Brain microvascular endothelial cell (primary cell): ENCODE measurements around the gene USP6NL.
"Not testable (repeated sequence)": the region's sequence is repeated elsewhere in the genome, so short reads cannot be mapped to it uniquely, and the experiment has no call there.

Experiments used
- DNase-seq: peaks from one replicate; pipeline ENCODE4 v3.0.0-alpha.2; 2020
- H3K27ac ChIP-seq: fragments of 250-450 bp; sonication (Bioruptor Pico); 2 replicates; pipeline ENCODE4 v1.5.1; 2020; ENCODE audit warnings: mild to moderate bottlenecking, moderate library complexity
- H3K27me3 ChIP-seq: fragments of 250-450 bp; sonication (Bioruptor Pico); replicated peaks from 2 replicates; pipeline ENCODE4 v1.5.1; 2020; ENCODE audit warnings: mild to moderate bottlenecking
- H3K36me3 ChIP-seq: fragments of 250-450 bp; sonication (Bioruptor Pico); replicated peaks from 2 replicates; pipeline ENCODE4 v1.5.1; 2020; ENCODE audit warnings: mild to moderate bottlenecking
- H3K4me3 ChIP-seq: 2 replicates; pipeline ENCODE4 v1.5.1; 2011; ENCODE audit warnings: low read depth, mild to moderate bottlenecking, control low read depth, low read length, moderate library complexity
- in situ Hi-C: cut with HindIII; loops from 2 replicates; pipeline ENCODE4 v1.10.0; 2017; ENCODE audit warnings: low sequenced_read_pairs, low pct_ligation_motif_present
- TF ChIP-seq, protein P1 (sequence below): IDR thresholded peaks from 2 replicates; pipeline ENCODE4 v1.5.1; 2011; ENCODE audit warnings: low read depth, mild to moderate bottlenecking, moderate library complexity, low read length, control low read depth, inconsistent platforms; ENCODE audit errors: missing control alignments

The USP6NL gene

DNA sequence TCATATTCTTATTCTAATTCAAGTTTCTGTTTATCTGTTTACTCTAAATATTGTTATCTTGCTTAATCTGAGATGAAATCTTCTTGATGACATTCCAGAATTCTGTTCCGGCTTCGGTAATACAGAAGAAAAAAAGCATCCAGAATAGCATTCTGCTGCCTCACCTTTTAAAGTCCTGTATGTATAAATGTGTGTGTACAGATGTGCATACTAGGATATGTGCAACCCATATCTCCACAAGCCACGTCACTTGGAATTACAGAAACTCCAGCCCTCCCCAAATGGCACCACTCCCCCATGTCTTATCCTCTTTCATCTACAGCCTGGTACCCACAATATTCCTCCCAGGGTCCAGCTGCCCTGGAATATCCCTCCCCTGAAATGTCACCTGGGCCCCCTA is 27.9 kb upstream of the USP6NL start:
- H3K27ac ChIP-seq: no peak overlapping the region
- no peaks in the 10 kb centered on the region for H3K36me3 ChIP-seq
- in situ Hi-C loops: no loop called here
- no peak overlapping the region for H3K4me3 ChIP-seq
- no peaks in the 10 kb centered on the region for H3K27me3 ChIP-seq
- DNase-seq: no peak
- TF ChIP-seq, protein P1, sequence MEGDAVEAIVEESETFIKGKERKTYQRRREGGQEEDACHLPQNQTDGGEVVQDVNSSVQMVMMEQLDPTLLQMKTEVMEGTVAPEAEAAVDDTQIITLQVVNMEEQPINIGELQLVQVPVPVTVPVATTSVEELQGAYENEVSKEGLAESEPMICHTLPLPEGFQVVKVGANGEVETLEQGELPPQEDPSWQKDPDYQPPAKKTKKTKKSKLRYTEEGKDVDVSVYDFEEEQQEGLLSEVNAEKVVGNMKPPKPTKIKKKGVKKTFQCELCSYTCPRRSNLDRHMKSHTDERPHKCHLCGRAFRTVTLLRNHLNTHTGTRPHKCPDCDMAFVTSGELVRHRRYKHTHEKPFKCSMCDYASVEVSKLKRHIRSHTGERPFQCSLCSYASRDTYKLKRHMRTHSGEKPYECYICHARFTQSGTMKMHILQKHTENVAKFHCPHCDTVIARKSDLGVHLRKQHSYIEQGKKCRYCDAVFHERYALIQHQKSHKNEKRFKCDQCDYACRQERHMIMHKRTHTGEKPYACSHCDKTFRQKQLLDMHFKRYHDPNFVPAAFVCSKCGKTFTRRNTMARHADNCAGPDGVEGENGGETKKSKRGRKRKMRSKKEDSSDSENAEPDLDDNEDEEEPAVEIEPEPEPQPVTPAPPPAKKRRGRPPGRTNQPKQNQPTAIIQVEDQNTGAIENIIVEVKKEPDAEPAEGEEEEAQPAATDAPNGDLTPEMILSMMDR: no peak

DNA sequence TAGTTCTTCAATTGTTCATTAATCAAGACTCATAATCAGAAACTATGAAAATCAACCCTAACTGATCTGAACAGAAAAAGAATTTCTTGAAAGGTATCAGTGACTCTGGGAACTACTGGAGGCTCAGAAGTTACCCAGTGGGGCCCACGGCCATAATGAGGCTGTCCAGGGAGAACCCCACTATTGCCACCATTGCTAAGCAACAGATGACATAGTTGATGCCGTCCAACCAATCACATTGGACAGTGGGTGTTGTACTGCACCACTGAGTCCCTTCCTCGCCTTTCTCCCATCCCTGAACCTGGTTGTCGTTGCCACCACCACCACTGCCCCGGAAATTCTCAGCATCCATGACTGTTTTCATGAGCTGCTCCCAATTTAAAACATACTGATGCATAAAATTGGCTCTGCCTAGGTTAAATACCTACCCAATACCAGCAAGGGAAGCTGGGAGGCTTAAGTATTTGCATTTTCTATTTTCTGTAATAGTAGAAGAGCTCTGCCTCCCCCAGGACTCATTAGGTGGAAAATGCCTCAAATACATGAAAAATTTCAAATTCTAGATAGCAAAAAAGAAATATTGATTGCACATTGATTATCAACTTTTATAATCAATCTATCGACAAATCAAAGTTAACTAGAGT is 26.7 kb upstream of the USP6NL start:
- Histone ChIP-seq H3K36me3 (no peaks in the 10 kb centered on the region), H3K27ac (no peak overlapping the region), H3K4me3 (no peak overlapping the region), H3K27me3 (no peaks in the 10 kb centered on the region)
- in situ Hi-C loops: no loop called here
- TF ChIP-seq, protein P1: no peak
- DNase-seq: no peak

DNA sequence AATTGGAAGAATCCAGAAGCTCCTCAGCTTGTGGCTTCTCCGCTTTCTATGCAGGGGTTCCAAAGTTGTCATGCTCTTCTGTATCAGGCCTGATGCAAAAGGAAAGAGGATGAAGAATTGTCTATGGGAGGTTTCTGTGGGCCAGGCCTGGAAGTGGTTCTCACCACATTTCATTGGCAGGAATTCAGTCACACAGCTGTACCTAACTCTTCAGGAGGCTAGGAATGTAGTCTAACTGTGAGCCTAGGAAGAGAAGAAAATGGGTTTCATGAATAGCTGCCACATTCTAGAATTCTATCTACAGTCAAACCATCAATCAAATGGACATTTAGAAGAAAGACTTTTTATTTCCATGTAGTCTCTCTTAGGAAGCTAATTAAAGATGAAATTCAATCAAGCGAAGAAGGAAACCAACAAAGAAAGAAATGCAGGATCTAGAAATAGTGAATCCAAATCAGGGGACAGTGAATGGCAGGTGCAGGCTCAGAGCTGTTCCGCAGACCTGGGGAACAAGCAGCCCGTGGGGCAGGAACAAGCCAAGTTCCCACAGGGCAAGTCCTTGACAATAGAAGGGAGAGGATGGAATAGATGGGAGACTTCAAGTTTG is 25.4 kb upstream of the USP6NL start:
- TF ChIP-seq, protein P1: no peak
- no peak overlapping the region for H3K4me3 ChIP-seq
- no peaks in the 10 kb centered on the region for H3K27me3 ChIP-seq
- H3K27ac ChIP-seq: no peak overlapping the region
- DNase-seq: no peak
- in situ Hi-C loops: no loop called here
- H3K36me3 ChIP-seq: no peaks in the 10 kb centered on the region

DNA sequence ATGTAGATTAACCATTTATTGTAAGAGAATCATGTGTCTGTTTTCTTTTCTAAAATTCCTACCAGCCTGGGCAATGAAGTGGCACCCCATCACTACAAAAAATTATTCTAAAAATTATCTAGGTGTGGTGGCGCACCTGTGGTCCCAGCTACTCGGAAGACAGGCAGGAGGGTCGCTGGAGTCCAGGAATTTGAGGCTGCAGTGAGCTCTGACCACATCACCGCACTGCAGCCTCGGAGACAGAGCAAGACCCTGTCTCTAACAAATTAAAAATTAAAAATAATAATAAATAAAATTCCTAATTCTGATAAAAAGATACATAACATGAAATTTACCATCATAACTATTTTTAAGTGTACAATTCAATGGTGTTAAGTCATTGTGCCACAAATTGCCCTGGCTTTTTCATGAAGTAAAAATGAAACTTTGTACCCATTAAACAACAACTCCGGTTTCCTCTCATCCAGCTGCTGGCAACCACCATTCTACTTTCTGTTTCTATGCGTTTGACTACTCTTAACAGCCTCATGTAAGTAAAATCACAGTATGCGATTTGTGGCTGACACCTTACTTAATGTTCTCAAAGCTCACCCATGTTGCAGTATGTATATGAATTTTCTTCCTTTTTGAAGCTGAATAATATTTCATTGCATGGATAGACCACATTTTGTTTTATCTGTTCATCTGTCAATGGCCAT is 20.6 kb upstream of the USP6NL start:
- H3K4me3 ChIP-seq: no peak overlapping the region
- in situ Hi-C loops: no loop called here
- DNase-seq: no peak

DNA sequence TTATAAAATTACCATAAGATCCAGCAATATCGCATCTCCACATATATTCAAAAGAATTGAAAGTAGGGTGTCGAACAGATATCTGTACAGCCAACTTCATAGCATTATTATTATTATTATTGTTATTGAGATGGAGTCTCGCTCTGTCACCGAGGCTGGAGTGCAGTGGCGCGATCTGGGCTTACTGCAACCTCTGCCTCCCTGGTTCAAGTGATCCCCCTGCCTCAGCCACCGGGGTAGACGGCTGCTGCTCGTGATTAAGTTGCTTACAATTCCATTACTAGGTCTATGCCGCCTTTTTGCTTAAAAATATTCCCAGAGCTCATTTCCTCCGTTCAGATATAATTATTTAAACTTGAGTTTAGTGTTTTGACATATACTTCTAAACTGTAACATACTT is 19.8 kb upstream of the USP6NL start:
- Histone ChIP-seq H3K36me3 (no peaks in the 10 kb centered on the region), H3K4me3 (no peak overlapping the region), H3K27me3 (no peaks in the 10 kb centered on the region), H3K27ac (no peak overlapping the region)
- in situ Hi-C loops: no loop called here
- DNase-seq: no peak
- TF ChIP-seq, protein P1: no peak

More for the DNA sequence above, 20.6 kb upstream of the USP6NL start:
- no peaks in the 10 kb centered on the region for H3K27me3 ChIP-seq
- TF ChIP-seq, protein P1: no peak
- no peak overlapping the region for H3K27ac ChIP-seq
- no peaks in the 10 kb centered on the region for H3K36me3 ChIP-seq

DNA sequence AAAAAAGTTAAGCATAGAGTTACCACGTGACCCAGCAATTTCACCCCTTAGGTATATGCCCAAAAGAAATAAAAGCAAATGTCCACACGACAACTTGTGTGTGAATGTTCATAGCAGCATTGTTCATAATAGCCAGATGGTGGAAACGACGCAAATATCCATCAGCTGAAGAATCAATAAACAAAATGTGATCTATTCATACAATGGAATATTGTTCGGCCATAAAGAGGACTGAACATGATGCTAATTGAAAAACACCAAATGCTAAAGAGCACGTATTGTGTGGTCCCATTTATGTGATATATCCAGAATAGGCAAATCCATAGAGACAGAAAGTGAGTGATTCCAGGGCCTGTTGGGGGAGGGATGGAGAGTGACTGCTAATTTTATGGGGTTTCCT is 18.3 kb upstream of the USP6NL start:
- H3K36me3 ChIP-seq: no peaks in the 10 kb centered on the region
- TF ChIP-seq, protein P1: no peak
- H3K27me3 ChIP-seq: no peaks in the 10 kb centered on the region
- no peak overlapping the region for H3K27ac ChIP-seq
- in situ Hi-C loops: no loop called here
- no peak overlapping the region for H3K4me3 ChIP-seq
- no peak for DNase-seq

DNA sequence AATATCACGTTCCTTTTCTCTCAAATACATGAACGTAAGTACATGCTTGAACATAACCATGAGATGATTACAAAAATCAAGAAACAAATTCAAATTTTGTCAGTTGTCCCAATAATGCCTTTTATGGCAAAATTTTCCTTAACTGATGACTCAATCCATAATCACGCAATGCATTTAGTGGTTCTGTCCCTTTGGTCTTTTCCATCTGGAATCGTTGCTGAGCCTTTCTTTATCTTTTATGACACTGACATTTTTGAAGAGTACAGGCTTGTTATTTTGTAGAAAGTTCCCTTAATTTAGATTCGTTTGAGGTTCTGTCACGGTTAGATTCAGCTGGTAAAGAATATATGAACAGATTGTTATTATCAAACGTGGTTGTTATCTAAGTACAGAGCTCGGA is 16.5 kb upstream of the USP6NL start:
- H3K4me3 ChIP-seq, DNase-seq, H3K27ac ChIP-seq, in situ Hi-C loops, H3K36me3 ChIP-seq, H3K27me3 ChIP-seq: not testable (repeated sequence)
